Activated CD8-positive, alpha-beta T cell treated with anti-CD3 and anti-CD28 coated beads for 36 hours (primary cell): ENCODE data around the gene MXD1. TPM values are rescaled to one million over a fixed set of nuclear protein-coding genes. Genes with fewer than 3 reads are reported as not detected.
A peak's percentile ranks its signal among the peaks of the same experiment; 100 is the strongest.

ENCODE experiments used
- ATAC-seq: fragments of 200-7000 bp; cut with Tn5 transposase; one replicate; pipeline ENCODE4 v1.10.0; 2021; ENCODE audit warnings: mild to moderate bottlenecking, moderate library complexity
- CTCF ChIA-PET: fragments of 350-600 bp; sonication (Branson Sonifier 250); formaldehyde crosslinking; loops from one replicate; lab custom pipeline; 2021; ENCODE audit warnings: antibody characterized with exemption; lab: Charles Lee
- POLR2A ChIA-PET: fragments of 350-600 bp; sonication (Branson Sonifier 250); formaldehyde crosslinking; loops from one replicate; lab custom pipeline; 2021; ENCODE audit warnings: antibody characterized with exemption; lab: Charles Lee
- DNase-seq: peaks from one replicate; pipeline ENCODE4 v3.0.0-alpha.2; 2020
- H3K27ac Mint-ChIP-seq: one replicate; pipeline ENCODE4 v1.8.0; 2021; ENCODE audit warnings: mild to moderate bottlenecking, mixed read lengths
- H3K27me3 Mint-ChIP-seq: one replicate; pipeline ENCODE4 v1.8.0; 2021; ENCODE audit warnings: mixed read lengths
- H3K36me3 Mint-ChIP-seq: one replicate; pipeline ENCODE4 v1.8.0; 2021; ENCODE audit warnings: low read depth, mixed read lengths
- H3K4me1 Mint-ChIP-seq: one replicate; pipeline ENCODE4 v1.8.0; 2021; ENCODE audit warnings: low read depth, mixed read lengths
- H3K4me3 Mint-ChIP-seq: one replicate; pipeline ENCODE4 v1.8.0; 2021; ENCODE audit warnings: mild to moderate bottlenecking, moderate library complexity, mixed read lengths
- H3K9me3 Mint-ChIP-seq: one replicate; pipeline ENCODE4 v1.8.0; 2021; ENCODE audit warnings: mixed read lengths
- CTCF ChIP-seq: fragments of 200-600 bp; IDR thresholded peaks from one replicate; pipeline ENCODE4 v1.8.0; 2022; ENCODE audit warnings: antibody characterized with exemption, mild to moderate bottlenecking
- intact Hi-C: fragments of 100-400 bp; cut with micrococcal nuclease; formaldehyde crosslinking; loops from one replicate; pipeline ENCODE4 v1.10.0; 2022
- total RNA-seq, 2 experiments: library from RNA; stranded (reverse); gene quantifications; one replicate each; pipeline ENCODE4 v1.2.3, GENCODE V29; 2021

The MXD1 gene
- total RNA-seq, 2 experiments from 2014 or later = 9.9 to 11.7 TPM

- no peak for TF ChIP-seq CTCF
- DNase-seq (no peak), ATAC-seq (no peak)
- H3K9me3 Mint-ChIP-seq = no peaks in the 10 kb centered on the region
- H3K4me3 Mint-ChIP-seq = no peak overlapping the region
- intact Hi-C loops = no loop called here
- ChIA-PET CTCF (interaction anchor here (0.9 kb wide), 1 partner anchor 10 kb away, joined by 3 read pairs; no protein-coding TSS in a partner anchor), POLR2A (no interaction called here)
- no peaks in the 10 kb centered on the region for H3K27me3 Mint-ChIP-seq
- no peak overlapping the region for H3K27ac Mint-ChIP-seq
- H3K36me3 Mint-ChIP-seq = peaks cover 16% of the 10 kb centered on the region
- peaks cover 29% of the 10 kb centered on the region for H3K4me1 Mint-ChIP-seq
These were observed 3.5 kb downstream of the MXD1 start for GRCh38 chr2:69918401-69918800.

GRCh38 chr2:69923116-69923515 is 8.2 kb downstream of the MXD1 start:
- no peaks in the 10 kb centered on the region for H3K27me3 Mint-ChIP-seq
- DNase-seq (no peak), ATAC-seq (no peak)
- H3K27ac Mint-ChIP-seq = no peak overlapping the region
- H3K9me3 Mint-ChIP-seq = no peaks in the 10 kb centered on the region
- POLR2A ChIA-PET = interaction anchor here (0.6 to 1.5 kb wide), 4 partner anchors 8 to 219 kb away, joined by 3 to 4 read pairs (median 3); partner anchors contain the start of gene MXD1
- H3K4me3 Mint-ChIP-seq = no peak overlapping the region
- intact Hi-C loops = no loop called here
- peaks cover 14% of the 10 kb centered on the region for H3K36me3 Mint-ChIP-seq
- TF ChIP-seq CTCF = no peak
- CTCF ChIA-PET = interaction anchor here (0.6 to 1.5 kb wide), 4 partner anchors 10 to 148 kb away, joined by 3 to 4 read pairs (median 4); no protein-coding TSS in a partner anchor
- H3K4me1 Mint-ChIP-seq = peaks cover 12% of the 10 kb centered on the region

GRCh38 chr2:69926849-69927515 is 12.1 kb downstream of the MXD1 start:
- Mint-ChIP-seq H3K36me3 (peaks cover 11% of the 10 kb centered on the region), H3K9me3 (no peaks in the 10 kb centered on the region), H3K4me1 (peaks cover 14% of the 10 kb centered on the region), H3K27me3 (no peaks in the 10 kb centered on the region), H3K27ac (no peak overlapping the region), H3K4me3 (no peak overlapping the region)
- ATAC-seq (no peak), DNase-seq (no peak)
- no peak for TF ChIP-seq CTCF
- intact Hi-C loops = no loop called here
- ChIA-PET POLR2A (interaction anchor here (0.5 to 0.6 kb wide), 2 partner anchors 12 to 262 kb away, joined by 3 read pairs; partner anchors contain the start of gene MXD1), CTCF (no interaction called here)

GRCh38 chr2:69931832-69932595 is 17.1 kb downstream of the MXD1 start:
- no peak for DNase-seq
- Mint-ChIP-seq H3K27me3 (no peaks in the 10 kb centered on the region), H3K9me3 (no peaks in the 10 kb centered on the region), H3K4me1 (peaks cover 26% of the 10 kb centered on the region), H3K36me3 (peaks cover 5% of the 10 kb centered on the region), H3K4me3 (no peak overlapping the region), H3K27ac (peak overlapping the region; percentile 50)
- ChIA-PET POLR2A (interaction anchor here (0.9 to 1.8 kb wide), 4 partner anchors 12 to 161 kb away, joined by 3 to 9 read pairs (median 3); no protein-coding TSS in a partner anchor), CTCF (interaction anchor here (1.3 to 2.7 kb wide), 3 partner anchors 13 to 211 kb away, joined by 3 to 7 read pairs (median 6); no protein-coding TSS in a partner anchor)
- ATAC-seq = no peak
- intact Hi-C loops = no loop called here
- no peak for TF ChIP-seq CTCF
